HT-29 (cell line): ENCODE results near the gene NOB1. TPM values are rescaled to one million over a fixed set of nuclear protein-coding genes. Genes with fewer than 3 reads are reported as not detected.
"Not testable (repeated sequence)": the region's sequence is repeated elsewhere in the genome, so short reads cannot be mapped to it uniquely, and the experiment has no call there.

ENCODE experiments used
- DNase-seq: peaks from one replicate; pipeline ENCODE4 v3.0.0-alpha.2; 2015; ENCODE audit warnings: low spot score
- total RNA-seq: library from RNA; depleted of rRNA; stranded (reverse); fragments of >200 nt; shearing (Covaris generic); gene quantifications from 2 replicates; pipeline ENCODE4 v1.2.3, GENCODE V29; 2014; rRNA removed

NOB1 gene
- total RNA-seq = 37.2 and 39.7 TPM in 2 replicates

- peak; percentile 99 for DNase-seq
Measured at GRCh38 chr16:69754469-69755310, at the start of gene NOB1. NOB1 (minus strand) TSS chr16:69754926; CDS start chr16:69754910, 16 bp downstream.

- no peak for DNase-seq
Measured at GRCh38 chr16:69804297-69804696, 49.6 kb upstream of the NOB1 start.

- DNase-seq = no peak
Measured at GRCh38 chr16:69799611-69800031, 44.9 kb upstream of the NOB1 start.

- DNase-seq = no peak
Measured at GRCh38 chr16:69798466-69798865, 43.7 kb upstream of the NOB1 start.

DNA sequence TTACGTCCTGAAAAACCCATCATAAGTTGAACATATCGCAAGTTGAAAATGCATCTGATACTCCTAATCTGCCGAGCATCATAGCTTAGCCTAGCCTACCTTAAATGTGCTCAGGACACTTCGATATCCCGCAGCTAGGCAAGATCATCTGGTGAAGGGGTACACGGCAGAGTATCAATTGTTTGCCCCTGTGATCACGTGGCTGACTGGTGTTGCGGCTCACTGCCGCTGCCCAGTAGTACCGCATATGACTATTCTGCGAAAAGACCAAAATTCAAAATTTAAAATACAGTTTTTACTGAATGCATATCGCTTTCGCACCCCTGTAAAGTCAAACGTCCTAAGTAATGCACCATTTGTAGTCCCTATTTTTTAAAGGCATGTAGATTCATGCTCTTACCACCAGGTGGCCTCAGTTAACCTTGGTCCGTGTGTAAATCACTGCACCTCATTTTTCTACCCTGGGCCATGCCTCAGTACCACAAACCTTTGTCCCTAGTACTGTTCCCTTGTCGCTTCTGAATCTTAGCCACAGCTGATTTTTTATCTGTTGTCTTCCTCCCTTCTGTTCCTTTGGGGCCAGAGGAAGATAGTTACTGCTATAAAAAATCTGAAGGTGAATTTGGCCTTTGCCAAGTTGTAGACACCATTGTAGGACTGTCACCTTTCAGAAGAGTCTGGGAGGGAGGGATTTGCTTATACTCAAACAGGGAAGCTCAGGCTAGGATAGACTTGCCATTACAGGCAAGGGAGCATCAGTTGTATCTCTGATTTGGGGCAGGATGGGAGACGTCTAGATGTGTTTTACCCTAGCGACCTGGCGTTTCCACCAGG is 41.8 kb upstream of the NOB1 start:
- DNase-seq = peak; percentile 77

GRCh38 chr16:69794486-69794885 is 39.8 kb upstream of the NOB1 start:
- no peak for DNase-seq

- no peak for DNase-seq
Measured at GRCh38 chr16:69793526-69793925, 38.8 kb upstream of the NOB1 start.

GRCh38 chr16:69791391-69791847 is 36.7 kb upstream of the NOB1 start:
- DNase-seq = not testable (repeated sequence)

DNA sequence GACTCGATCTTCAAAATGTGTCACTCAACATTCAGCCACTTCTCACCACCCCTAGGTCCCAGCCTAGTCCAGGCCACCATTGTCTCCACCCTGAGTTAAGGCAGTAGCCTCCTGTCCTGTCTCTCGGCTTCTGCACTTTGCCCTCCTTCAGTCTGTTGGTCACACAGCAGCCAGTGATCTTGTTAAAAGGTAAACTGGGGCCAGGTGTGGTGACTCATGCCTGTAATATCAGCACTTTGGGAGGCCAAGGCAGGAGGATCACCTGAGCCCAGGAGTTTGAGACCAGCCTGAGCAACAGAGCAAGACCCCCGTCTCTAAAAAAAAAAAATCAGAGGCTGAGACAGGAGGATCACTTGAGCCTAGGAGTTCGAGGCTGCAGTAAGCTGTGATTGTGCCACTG is 33.2 kb upstream of the NOB1 start:
- no peak for DNase-seq

DNA sequence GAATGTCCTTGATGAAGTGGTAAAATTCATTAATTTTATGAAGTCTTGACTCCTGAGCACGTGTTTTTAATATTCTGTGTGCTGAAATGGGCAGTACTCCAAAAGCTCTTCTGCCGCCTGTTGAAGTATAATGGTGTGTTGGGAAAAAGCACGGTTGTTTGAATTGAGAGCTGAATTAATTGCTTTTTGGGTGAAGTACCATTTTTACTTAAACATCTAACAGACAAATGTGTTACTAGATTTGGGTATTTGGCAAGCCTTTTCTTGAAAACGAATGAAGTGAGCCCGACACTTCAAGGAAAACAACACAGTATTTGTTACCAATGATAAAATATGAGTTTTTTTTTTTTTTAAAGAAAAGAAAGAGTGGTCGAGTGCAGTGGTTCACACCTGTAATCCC is 29.9 kb upstream of the NOB1 start:
- DNase-seq = no peak

- no peak for DNase-seq
Measured at GRCh38 chr16:69781118-69781517, 26.4 kb upstream of the NOB1 start.

GRCh38 chr16:69779724-69780123 is 25.0 kb upstream of the NOB1 start:
- no peak for DNase-seq

- no peak for DNase-seq
Measured at GRCh38 chr16:69775563-69775962, 20.8 kb upstream of the NOB1 start.

DNA sequence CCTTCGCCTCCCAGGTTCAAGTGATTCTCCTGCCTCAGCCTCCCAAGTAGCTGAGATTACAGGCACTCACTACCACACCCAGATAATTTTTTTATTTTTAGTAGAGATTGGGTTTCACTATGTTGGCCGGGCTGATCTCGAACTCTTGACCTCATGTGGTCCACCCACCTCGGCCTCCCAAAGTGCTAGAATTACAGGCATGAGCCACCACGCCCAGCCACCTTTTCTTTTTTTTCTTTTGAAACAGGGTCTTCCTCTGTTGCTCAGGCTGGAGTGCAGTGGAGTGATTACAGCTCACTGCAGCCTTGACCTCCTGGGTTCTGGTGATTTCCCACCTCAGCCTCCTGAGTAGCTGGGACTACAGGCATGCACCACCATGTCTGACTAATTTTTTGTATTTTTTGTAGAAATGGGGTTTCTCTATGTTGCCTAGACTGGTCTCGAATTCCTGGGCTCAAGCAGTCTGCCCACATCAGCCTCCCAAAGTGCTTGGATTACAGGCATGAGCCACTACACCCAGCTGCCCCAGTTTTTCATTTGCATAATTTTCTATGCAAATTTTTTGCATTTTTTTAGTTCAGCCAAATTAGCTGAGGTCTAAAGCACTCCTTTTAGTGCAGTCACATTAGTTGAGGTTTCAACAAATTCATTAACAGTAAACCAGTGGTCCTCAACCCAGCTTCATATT is 18.7 kb upstream of the NOB1 start:
- no peak for DNase-seq

DNA sequence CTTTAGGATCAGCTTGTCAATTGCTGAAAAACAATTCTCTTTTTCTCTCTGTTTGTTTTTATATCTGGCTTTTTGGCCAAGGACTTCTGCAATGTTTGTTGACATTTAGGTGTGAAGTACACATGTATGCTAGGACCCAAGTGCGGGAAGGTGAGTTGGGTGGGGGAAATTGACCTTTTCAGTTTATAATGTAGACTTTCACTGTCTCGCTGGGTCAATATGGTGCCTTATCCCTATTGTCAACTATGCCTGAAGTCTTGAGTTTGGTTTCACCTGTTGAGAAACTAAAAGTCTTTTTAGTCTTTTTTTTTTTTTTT is 16.9 kb upstream of the NOB1 start:
- DNase-seq = no peak

DNA sequence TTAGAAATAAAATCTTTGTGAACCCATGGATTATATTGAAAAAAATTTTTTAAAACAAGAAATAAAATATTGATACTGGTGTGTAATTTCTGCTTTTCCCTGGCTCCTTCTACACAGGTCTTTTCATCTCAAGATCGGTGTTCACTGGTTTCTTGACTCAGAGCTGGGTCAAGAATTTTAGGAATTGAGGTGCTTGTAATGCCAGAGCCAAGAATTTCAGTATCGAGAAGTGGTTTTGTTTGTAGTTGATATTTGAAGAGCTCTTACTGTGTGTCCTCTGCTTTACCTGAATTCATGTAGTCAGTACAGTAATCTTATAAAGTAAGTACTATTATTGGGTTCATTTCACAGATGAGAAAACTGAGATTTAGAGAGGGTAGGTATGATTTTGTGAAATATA is 14.7 kb upstream of the NOB1 start:
- DNase-seq = no peak

DNA sequence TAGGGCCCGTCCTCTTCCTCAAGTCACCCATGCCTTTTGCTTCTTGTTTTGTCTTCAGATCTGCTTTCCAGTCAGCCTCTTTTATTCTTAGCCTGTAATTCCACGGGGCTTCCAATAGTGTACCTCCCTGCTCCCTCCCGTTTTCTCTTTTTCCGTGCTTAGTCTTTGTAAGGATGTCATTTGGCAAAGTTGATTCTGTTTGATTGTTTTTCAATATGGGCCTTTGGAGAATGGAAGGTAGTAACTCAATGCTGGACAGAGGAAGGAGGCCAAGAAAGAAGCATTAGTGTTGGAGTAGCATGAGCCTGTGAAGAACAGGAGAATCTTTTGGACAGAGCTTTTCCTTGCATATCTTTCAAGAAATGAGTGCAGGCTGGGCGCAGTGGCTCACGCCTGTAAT is 13.9 kb upstream of the NOB1 start:
- DNase-seq = no peak

- DNase-seq = no peak
Measured at GRCh38 chr16:69767459-69768229, 12.9 kb upstream of the NOB1 start.

DNA sequence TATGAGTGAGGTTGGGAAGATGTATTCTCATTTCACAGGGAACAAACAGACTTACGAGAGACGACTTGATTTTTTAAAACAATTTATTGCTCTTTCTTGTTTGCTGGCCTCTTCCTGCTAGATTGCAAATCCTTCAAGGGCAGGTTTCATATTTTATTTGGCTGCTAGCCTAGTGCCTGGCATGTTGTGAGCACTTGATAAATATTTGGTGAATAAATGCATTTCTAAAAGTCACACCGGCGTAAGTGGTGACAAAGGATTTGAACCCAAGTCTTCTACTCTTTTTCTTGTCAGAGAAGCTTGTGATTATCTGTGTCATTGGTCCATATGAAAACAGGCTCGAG is 8.8 kb upstream of the NOB1 start:
- no peak for DNase-seq

GRCh38 chr16:69762814-69763598 is 8.3 kb upstream of the NOB1 start:
- DNase-seq = peak; percentile 48
